GM12872 (cell line): ENCODE results near the gene ARRDC4.

Source experiments
- TF ChIP-seq, protein P1 (sequence below): IDR thresholded peaks from 3 replicates; pipeline ENCODE4 v1.5.1; 2011; ENCODE audit warnings: low read depth, mild to moderate bottlenecking, low read length, moderate library complexity; ENCODE audit not compliant: insufficient read depth

The ARRDC4 gene

DNA sequence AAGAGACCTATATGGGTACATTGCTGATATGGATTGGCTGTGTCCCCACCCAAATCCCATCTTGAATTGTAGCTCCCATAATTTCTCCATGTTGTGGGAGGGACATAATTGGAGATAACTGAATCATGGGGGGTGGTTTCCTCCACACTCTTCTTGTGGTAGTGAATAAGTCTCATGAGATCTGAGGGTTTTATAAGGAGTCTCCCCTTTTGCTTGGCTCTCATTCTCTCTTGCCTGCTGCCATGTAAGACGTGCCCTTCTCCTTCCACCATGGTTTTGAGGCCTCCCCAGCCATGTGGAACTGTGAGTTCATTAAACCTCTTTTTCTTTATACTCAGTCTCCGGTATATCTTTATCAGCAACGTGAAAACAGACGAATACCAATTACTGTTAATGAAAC, 5.0 kb upstream of the ARRDC4 start:
- TF ChIP-seq, protein P1, sequence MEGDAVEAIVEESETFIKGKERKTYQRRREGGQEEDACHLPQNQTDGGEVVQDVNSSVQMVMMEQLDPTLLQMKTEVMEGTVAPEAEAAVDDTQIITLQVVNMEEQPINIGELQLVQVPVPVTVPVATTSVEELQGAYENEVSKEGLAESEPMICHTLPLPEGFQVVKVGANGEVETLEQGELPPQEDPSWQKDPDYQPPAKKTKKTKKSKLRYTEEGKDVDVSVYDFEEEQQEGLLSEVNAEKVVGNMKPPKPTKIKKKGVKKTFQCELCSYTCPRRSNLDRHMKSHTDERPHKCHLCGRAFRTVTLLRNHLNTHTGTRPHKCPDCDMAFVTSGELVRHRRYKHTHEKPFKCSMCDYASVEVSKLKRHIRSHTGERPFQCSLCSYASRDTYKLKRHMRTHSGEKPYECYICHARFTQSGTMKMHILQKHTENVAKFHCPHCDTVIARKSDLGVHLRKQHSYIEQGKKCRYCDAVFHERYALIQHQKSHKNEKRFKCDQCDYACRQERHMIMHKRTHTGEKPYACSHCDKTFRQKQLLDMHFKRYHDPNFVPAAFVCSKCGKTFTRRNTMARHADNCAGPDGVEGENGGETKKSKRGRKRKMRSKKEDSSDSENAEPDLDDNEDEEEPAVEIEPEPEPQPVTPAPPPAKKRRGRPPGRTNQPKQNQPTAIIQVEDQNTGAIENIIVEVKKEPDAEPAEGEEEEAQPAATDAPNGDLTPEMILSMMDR: no peak

DNA sequence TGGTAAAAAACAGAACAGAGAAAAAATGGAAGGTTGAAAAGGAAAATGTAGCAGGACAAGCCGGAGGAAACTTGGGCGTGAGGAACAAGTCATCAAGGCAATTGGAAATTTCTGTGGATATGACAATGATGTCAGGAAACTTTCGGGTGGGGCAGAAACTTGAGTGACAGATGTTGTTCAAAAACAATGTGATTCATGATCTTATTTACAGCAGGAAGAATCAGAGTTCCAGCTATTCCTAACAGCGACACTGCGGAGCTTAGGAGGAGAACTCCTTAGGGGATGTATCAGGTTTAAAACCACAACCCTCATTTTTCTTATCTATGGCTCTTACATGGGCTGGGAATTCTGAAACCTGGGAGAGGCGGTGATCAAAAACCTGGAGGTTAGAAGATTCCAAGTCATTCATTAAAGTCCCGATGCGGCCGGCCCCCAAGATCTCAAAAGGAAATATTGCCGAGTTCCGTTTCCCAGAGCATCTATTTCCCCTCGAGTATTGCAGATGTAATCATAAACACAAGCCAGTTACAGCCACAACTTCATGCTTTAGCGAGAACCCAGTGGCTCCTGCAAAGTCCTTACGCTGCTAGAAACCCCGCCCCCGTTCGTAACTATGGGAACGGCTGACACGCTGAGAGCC, 659 bp upstream of the ARRDC4 start:
- TF ChIP-seq, protein P1: no peak

DNA sequence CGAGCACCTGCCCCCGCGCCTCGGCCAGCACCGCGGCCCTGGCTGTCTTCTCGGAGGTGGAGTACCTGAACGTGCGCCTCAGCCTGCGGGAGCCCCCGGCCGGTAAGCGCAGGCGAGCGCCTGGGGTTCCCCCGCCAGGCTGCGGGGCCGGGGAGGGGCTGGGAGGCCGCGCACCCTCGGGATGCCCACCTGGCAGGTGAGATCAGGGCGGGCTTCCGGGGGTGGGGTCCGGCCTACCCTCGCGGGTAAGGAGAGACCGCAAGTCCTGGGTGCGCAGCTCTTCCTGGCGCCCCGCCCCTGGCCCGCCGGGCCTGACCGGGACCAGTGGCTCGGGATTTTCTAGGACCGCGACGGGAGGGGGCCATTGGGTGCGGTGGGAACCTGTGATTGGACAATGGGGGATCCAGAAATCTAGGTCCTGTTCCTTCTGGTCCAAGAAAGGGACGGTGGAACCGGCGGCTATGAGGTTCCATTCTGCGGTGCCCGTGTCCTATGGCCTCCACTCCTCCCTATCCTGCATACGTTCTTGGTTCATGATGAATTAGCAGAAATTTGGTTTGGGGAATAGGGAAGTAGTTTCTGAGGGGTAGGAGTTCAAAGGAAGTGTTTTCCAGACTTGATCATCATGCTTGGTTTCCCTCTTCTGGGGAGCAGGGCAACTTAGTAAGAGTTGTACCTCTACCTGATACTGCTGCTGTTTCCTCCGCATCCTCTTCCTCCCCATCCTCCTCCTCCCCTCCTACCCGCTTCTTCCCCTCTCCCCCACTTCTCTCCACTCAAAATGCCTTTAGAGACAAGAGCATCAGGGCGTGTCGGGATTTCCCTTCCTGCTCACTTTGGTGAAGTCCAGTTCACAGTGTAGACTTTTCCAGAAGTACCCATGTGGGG, 808 bp downstream of the ARRDC4 start:
- TF ChIP-seq, protein P1: no peak

DNA sequence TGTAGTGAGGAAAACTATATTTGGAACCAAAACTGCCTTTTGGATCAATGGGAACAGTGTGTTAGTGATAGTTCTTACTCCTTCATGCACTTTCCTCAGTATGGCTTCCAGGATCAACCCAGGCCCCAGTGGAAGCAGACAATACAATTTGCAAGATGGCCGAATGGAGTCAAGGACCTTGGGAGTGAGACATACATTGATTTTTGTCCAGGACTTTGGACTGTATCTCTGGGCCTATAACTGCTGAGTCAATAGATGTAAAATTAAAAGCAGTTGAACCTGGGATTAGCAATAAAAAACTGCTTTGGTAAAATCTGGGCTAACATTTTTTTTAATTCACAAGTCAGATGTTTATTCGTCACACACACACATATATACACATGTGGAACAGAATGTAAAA, 1.8 kb downstream of the ARRDC4 start:
- TF ChIP-seq, protein P1: no peak

DNA sequence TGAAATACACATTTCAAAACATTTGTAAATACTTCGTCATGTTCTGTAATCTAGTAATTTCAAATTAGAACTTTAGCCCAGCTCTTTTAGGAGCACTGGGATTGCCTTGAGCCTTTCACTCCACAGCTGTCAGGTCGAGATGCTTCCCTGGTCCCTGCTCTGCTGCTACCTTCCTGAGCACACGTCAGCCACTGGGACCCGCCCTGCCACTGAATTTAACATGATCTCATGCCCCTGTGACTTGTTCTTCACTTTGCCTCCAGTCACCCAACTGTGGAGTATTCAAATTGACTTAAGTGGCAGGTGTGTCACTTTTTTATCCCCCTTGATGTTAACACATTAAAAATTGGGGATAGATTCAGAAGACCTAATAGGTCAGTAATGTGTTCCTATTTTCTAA, 3.3 kb downstream of the ARRDC4 start:
- TF ChIP-seq, protein P1: no peak

DNA sequence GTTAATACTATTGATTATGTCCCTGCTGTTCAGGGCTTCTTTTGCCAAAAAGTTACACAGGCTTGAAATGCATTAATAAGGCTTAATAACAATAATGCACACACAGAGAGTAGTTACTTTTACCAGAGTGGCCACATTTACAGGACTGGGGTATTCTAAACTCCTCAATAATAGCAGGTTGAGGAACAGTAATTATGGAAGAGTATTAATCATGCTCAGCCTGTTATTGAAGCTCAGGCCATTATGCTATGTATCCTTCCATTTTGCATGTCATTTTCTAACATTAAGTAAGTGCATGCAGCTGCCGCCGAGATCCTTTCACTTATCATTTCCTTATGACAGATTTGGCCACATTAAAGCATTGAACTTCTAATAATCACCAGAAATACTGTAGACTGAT, 5.7 kb downstream of the ARRDC4 start:
- TF ChIP-seq, protein P1: no peak

DNA sequence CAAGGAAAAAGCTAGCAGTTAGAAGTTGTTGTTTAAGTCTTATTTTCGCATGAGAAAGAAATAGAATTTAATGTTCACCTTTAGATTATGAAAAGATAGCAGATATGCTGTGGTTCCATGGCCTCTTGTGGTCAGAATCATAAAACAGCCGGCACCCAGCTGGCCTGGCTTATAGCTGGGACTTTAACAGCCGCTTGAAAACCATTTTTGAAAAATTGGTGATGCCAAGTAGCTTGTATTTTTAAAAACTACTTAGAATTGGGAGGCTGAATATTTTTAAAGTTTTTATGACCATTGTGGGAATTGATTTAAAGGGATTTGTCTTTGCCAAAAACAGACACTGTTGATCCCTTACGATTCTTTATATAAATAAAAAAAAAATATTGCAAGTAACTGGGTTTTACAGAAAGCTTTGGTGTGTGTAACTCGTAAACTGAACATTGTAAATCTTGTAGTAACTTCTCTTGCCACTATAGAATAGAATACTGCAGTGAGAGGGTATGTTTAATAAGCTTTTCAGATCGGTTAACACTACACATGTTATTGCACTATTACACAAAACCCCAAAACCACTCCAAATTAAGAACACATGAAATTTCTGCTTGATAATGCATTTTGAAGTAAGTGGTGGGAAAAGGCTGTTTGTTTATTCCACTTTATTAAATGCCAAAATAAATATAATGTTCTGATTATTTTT, 6.6 kb downstream of the ARRDC4 start:
- TF ChIP-seq, protein P1: no peak
